SK-N-SH (cell line): ENCODE measurements around the gene BNIP5. TPM values are rescaled to one million over a fixed set of nuclear protein-coding genes. Genes with fewer than 3 reads are reported as not detected.

Experiments
- CTCF ChIA-PET: fragments of 300-600, 350-600 bp; formaldehyde crosslinking; extraction: SDS; loops from one replicate; lab custom pipeline; 2021; lab: Yijun Ruan, JAX
- POLR2A ChIA-PET: fragments of 350-600 bp; sonication (Branson Sonifier 250); formaldehyde crosslinking; extraction: SDS; loops from one replicate; lab custom pipeline; 2020; ENCODE audit warnings: antibody characterized with exemption, inconsistent platforms; lab: Yijun Ruan, JAX
- DNase-seq: peaks from one replicate; pipeline ENCODE4 v3.0.0; 2012
- H2AFZ ChIP-seq: fragments of 200-600 bp; sonication (generic); 2 replicates; pipeline ENCODE4 v1.8.1; 2016; ENCODE audit warnings: antibody characterized with exemption, mild to moderate bottlenecking, low read depth
- H3F3A ChIP-seq: fragments of 200-600 bp; sonication (generic); replicated peaks from 2 replicates; pipeline ENCODE3; 2016; ENCODE audit warnings: antibody characterized with exemption, mild to moderate bottlenecking; ENCODE audit not compliant: insufficient read depth
- H3K27ac ChIP-seq, 2 experiments: fragments of 200-500 bp in 1 of 2; fragments of 200-600 bp in 1 of 2; sonication (Bioruptor generic) in 1 of 2; sonication (generic), shearing (Covaris generic) in 1 of 2; 2 replicates each; pipeline versions ENCODE4 v1.5.1 to v1.6.1; 2014 to 2016; ENCODE audit warnings: low read depth in 2 of 2, inconsistent platforms in 1 of 2, low read length in 1 of 2, mild to moderate bottlenecking in 1 of 2, mixed read lengths in 1 of 2
- H3K27me3 ChIP-seq: fragments of 200-600 bp; sonication (generic), shearing (Covaris generic); 2 replicates; pipeline ENCODE4 v1.6.1; 2016; ENCODE audit warnings: mixed run types; ENCODE audit not compliant: insufficient read depth
- H3K36me3 ChIP-seq, 2 experiments: fragments of 200-500 bp in 1 of 2; fragments of 200-600 bp in 1 of 2; sonication (Bioruptor generic) in 1 of 2; sonication (generic) in 1 of 2; replicated peaks in 1 of 2; 2 replicates each; pipeline versions ENCODE3 to v1.5.1; 2014 to 2016; ENCODE audit warnings: low read length in 1 of 2, mild to moderate bottlenecking in 1 of 2; ENCODE audit not compliant: insufficient read depth in 2 of 2, control insufficient read depth in 1 of 2
- H3K4me1 ChIP-seq, 2 experiments: fragments of 200-500 bp in 1 of 2; fragments of 200-600 bp in 1 of 2; sonication (Bioruptor generic) in 1 of 2; sonication (generic), shearing (Covaris generic) in 1 of 2; 2 replicates each; pipeline versions ENCODE4 v1.5.1 to v1.6.1; 2014 to 2016; ENCODE audit warnings: low read depth in 1 of 2, low read length in 1 of 2, mixed run types in 1 of 2; ENCODE audit not compliant: insufficient read depth in 2 of 2, control insufficient read depth in 1 of 2
- H3K4me2 ChIP-seq: fragments of 200-600 bp; sonication (generic), shearing (Covaris generic); 2 replicates; pipeline ENCODE4 v1.6.1; 2017; ENCODE audit warnings: mixed run types
- H3K4me3 ChIP-seq, 2 experiments: fragments of 200-500 bp in 1 of 2; fragments of 200-600 bp in 1 of 2; sonication (Bioruptor generic) in 1 of 2; sonication (generic), shearing (Covaris generic) in 1 of 2; 2 replicates each; pipeline versions ENCODE4 v1.5.1 to v1.8.1; 2014 to 2016; ENCODE audit warnings: low read depth in 2 of 2, inconsistent platforms in 1 of 2, low read length in 1 of 2, mild to moderate bottlenecking in 1 of 2, mixed read lengths in 1 of 2, moderate library complexity in 1 of 2
- H3K79me2 ChIP-seq: fragments of 200-600 bp; sonication (generic); 2 replicates; pipeline ENCODE4 v1.8.1; 2017; ENCODE audit warnings: mild to moderate bottlenecking; ENCODE audit not compliant: insufficient read depth
- H3K9ac ChIP-seq: fragments of 200-600 bp; sonication (generic); 2 replicates; pipeline ENCODE4 v1.6.1; 2017; ENCODE audit warnings: mixed run types
- H3K9me2 ChIP-seq: fragments of 200-600 bp; sonication (generic); 2 replicates; pipeline ENCODE4 v1.6.1; 2017; ENCODE audit warnings: mixed run types
- H3K9me3 ChIP-seq: fragments of 200-600 bp; sonication (generic); 2 replicates; pipeline ENCODE4 v1.6.1; 2017; ENCODE audit warnings: mixed run types, mild to moderate bottlenecking, moderate library complexity
- H4K20me1 ChIP-seq: fragments of 200-600 bp; sonication (generic); 2 replicates; pipeline ENCODE4 v1.6.1; 2017; ENCODE audit warnings: mild to moderate bottlenecking, mixed run types; ENCODE audit not compliant: insufficient read depth
- ELF1 ChIP-seq: IDR thresholded peaks from 2 replicates; pipeline ENCODE4 v1.4.0; 2012
- FOSL2 ChIP-seq: IDR thresholded peaks from 2 replicates; pipeline ENCODE4 v1.4.0; 2012; ENCODE audit warnings: low read depth, mild to moderate bottlenecking, moderate library complexity, borderline replicate concordance
- FOXJ3 ChIP-seq: sonication (generic); formaldehyde crosslinking; IDR thresholded peaks from 2 replicates; pipeline ENCODE4 v1.5.1; 2020; ENCODE audit warnings: mild to moderate bottlenecking, missing genetic modification reagents
- GABPA ChIP-seq: IDR thresholded peaks from 2 replicates; pipeline ENCODE4 v1.4.0; 2012; ENCODE audit warnings: low read depth, mild to moderate bottlenecking
- GATA2 ChIP-seq: sonication (generic); formaldehyde crosslinking; IDR thresholded peaks from 2 replicates; pipeline ENCODE4 v1.5.0; 2020; ENCODE audit warnings: mild to moderate bottlenecking, missing genetic modification reagents
- MEF2A ChIP-seq: IDR thresholded peaks from 2 replicates; pipeline ENCODE4 v1.4.0; 2012; ENCODE audit warnings: low read depth, borderline replicate concordance
- MXI1 ChIP-seq: IDR thresholded peaks from 2 replicates; pipeline ENCODE4 v1.6.1; 2012; ENCODE audit warnings: mild to moderate bottlenecking, low read depth, low read length, improper control_type of control experiment
- NFIC ChIP-seq: IDR thresholded peaks from 2 replicates; pipeline ENCODE4 v1.4.0; 2012; ENCODE audit warnings: borderline replicate concordance
- NRF1 ChIP-seq: IDR thresholded peaks from 2 replicates; pipeline ENCODE4 v1.6.1; 2012; ENCODE audit warnings: low read depth, mild to moderate bottlenecking, low read length
- RAD21 ChIP-seq: IDR thresholded peaks from 2 replicates; pipeline ENCODE4 v1.6.1; 2012; ENCODE audit warnings: mild to moderate bottlenecking, low read length
- RCOR1 ChIP-seq: fragments of 150-350 bp; IDR thresholded peaks from 2 replicates; pipeline ENCODE4 v1.6.1; 2017; ENCODE audit warnings: antibody characterized with exemption, low read length
- RFX5 ChIP-seq: IDR thresholded peaks from 2 replicates; pipeline ENCODE4 v1.6.1; 2012; ENCODE audit warnings: mild to moderate bottlenecking, improper control_type of control experiment, low read length
- TAF1 ChIP-seq: IDR thresholded peaks from 2 replicates; pipeline ENCODE4 v1.6.1; 2012; ENCODE audit warnings: low read depth, mild to moderate bottlenecking, low read length, moderate library complexity, borderline replicate concordance
- TCF12 ChIP-seq: IDR thresholded peaks from 2 replicates; pipeline ENCODE4 v1.4.0; 2012
- WGBS: methylation state at CpG from one replicate; pipeline ENCODE4 v1.1.6; 2017; ENCODE audit warnings: low lambda C conversion rate; 5-methylcytosine and 5-hydroxymethylcytosine counted together
- polyA plus RNA-seq, 3 experiments: library from polyadenylated mRNA; depleted of rRNA; stranded (reverse); fragments of >200 nt; gene quantifications; 2 replicates each; pipeline ENCODE4 v1.2.3, GENCODE V29; 2012
- TF ChIP-seq, protein P1 (sequence below): IDR thresholded peaks from 2 replicates; pipeline ENCODE4 v1.4.0; 2012; ENCODE audit warnings: low read depth, borderline replicate concordance
- TF ChIP-seq, protein P2 (sequence below): IDR thresholded peaks from 2 replicates; pipeline ENCODE4 v1.4.0; 2012; ENCODE audit warnings: low read depth, borderline replicate concordance
- TF ChIP-seq, protein P3 (sequence below): IDR thresholded peaks from 2 replicates; pipeline ENCODE4 v1.4.0; 2012; ENCODE audit warnings: low read depth

BNIP5 gene
- polyA plus RNA-seq, 1 of the 3 experiments (the other 2 are of a cell fraction) = not detected

DNA sequence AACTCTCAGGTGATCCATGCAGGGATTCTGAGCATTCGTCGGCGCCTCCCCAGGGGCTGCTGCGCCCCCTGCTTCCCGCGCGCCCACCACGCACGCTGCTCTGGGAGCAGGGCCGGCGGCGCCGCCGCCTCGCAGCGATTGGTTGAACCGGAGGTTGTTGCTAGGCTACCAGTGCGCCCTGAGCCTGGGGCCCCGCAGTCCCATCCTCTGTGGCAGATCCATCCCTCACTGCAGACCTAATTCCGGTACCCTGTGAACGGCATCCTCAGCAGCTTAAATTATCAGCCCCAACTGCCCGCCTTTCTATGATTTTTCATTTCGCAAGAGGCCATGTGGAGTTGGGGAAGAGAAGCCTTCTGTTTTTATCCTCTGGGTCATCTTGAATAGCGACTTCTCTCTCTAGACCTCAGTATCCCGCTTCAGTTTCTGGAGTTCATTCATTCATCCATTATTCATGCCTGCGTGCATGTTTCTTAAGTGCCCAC, 51.5 kb downstream of the BNIP5 start (continued):
- TF ChIP-seq, protein P1, sequence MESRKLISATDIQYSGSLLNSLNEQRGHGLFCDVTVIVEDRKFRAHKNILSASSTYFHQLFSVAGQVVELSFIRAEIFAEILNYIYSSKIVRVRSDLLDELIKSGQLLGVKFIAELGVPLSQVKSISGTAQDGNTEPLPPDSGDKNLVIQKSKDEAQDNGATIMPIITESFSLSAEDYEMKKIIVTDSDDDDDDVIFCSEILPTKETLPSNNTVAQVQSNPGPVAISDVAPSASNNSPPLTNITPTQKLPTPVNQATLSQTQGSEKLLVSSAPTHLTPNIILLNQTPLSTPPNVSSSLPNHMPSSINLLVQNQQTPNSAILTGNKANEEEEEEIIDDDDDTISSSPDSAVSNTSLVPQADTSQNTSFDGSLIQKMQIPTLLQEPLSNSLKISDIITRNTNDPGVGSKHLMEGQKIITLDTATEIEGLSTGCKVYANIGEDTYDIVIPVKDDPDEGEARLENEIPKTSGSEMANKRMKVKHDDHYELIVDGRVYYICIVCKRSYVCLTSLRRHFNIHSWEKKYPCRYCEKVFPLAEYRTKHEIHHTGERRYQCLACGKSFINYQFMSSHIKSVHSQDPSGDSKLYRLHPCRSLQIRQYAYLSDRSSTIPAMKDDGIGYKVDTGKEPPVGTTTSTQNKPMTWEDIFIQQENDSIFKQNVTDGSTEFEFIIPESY = no peak
- TF ChIP-seq RAD21 (peak; percentile 38; the same call in 1 of the 2 replicates), NRF1 (no peak), TCF12 (no peak), GATA2 (CRISPR knock-in tag) (0 out of 2 replicates have a peak, but pooled peaks have one; percentile 24), RFX5 (0 out of 2 replicates have a peak, but pooled peaks have one; percentile 33), ELF1 (no peak), RCOR1 (0 out of 2 replicates have a peak, but pooled peaks have one; percentile 17)
- TF ChIP-seq, protein P2, sequence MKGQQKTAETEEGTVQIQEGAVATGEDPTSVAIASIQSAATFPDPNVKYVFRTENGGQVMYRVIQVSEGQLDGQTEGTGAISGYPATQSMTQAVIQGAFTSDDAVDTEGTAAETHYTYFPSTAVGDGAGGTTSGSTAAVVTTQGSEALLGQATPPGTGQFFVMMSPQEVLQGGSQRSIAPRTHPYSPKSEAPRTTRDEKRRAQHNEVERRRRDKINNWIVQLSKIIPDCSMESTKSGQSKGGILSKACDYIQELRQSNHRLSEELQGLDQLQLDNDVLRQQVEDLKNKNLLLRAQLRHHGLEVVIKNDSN = no peak
- TF ChIP-seq, all 33 proteins: peak for 5

DNA sequence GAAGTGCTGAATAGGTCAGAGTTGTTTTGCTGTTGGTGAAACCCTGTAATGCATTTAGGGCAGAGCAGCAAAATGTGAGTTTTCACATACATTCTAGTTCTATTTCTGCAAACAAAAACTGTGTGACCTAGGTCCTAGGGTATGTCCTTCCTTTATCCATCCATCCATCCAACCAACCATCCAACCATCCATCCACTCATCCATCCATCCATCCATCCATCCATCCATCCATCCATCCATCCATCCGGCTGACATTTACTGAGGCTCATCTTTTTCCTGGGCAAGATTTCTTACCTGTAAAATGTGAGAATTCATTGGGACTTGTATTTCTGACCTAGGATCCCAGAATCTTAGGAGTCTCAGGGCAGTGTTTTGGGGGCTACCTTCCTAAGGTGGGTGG, 52.3 kb downstream of the BNIP5 start:
- CTCF ChIA-PET = interaction anchor here (0.7 to 12.8 kb wide), 2 partner anchors 19 to 31 kb away, joined by 3 to 161 read pairs; no protein-coding TSS in a partner anchor
- no peaks in the 10 kb centered on the region for H3K9me3 ChIP-seq
- no peak for DNase-seq
- WGBS = 93% methylated on average over 1 of the region's 1 CpG
- H4K20me1 ChIP-seq = no peaks in the 10 kb centered on the region
- H3K4me1 ChIP-seq = peaks cover 0 to 9% of the 10 kb centered on the region in 2 experiments; a peak in 1 of 4 replicates
- H3K36me3 ChIP-seq = no peaks in the 10 kb centered on the region
- H3K79me2 ChIP-seq = no peaks in the 10 kb centered on the region
- TF ChIP-seq, protein P1 = no peak
- TF ChIP-seq TAF1 (no peak), TCF12 (no peak), MEF2A (no peak), FOXJ3 (no peak), GABPA (no peak), MXI1 (no peak), FOSL2 (no peak), NFIC (no peak)
- TF ChIP-seq, protein P3, sequence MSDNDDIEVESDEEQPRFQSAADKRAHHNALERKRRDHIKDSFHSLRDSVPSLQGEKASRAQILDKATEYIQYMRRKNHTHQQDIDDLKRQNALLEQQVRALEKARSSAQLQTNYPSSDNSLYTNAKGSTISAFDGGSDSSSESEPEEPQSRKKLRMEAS = no peak
- H3K9ac ChIP-seq = no peak overlapping the region
- H3K4me3 ChIP-seq = no peak overlapping the region
- H2AFZ ChIP-seq = no peak overlapping the region
- H3K4me2 ChIP-seq = no peak overlapping the region
- POLR2A ChIA-PET = no interaction called here
- no peaks in the 10 kb centered on the region for H3K9me2 ChIP-seq
- H3F3A ChIP-seq = no peaks in the 10 kb centered on the region
- peaks cover 31% of the 10 kb centered on the region for H3K27me3 ChIP-seq
- H3K27ac ChIP-seq = no peak overlapping the region
